Liver (tissue), 9 donors: Measurements from ENCODE around the gene RASA4B. TPM values are rescaled to one million over a fixed set of nuclear protein-coding genes. Genes with fewer than 3 reads are reported as not detected.
"Not testable (repeated sequence)": the region's sequence is repeated elsewhere in the genome, so short reads cannot be mapped to it uniquely, and the experiment has no call there.

Experiments
- DNase-seq: peaks from one replicate; pipeline ENCODE4 v3.0.0-alpha.2; 2017; ENCODE audit warnings: low spot score
- H3K27ac ChIP-seq, 2 donors: one replicate each; pipeline ENCODE4 v1.7.0; 2013; ENCODE audit warnings: inconsistent platforms in 2 of 2, low read length in 2 of 2, control low read depth in 1 of 2, low read depth in 1 of 2, mild to moderate bottlenecking in 1 of 2
- H3K27me3 ChIP-seq, 4 donors: one replicate each; pipeline versions ENCODE4 v1.6.1 to v1.7.0; 2013; ENCODE audit warnings: low read length in 3 of 4, inconsistent platforms in 1 of 4, mild to moderate bottlenecking in 1 of 4, moderate library complexity in 1 of 4; ENCODE audit not compliant: control insufficient read depth in 4 of 4, insufficient read depth in 4 of 4
- H3K36me3 ChIP-seq, 4 donors: one replicate each; pipeline versions ENCODE4 v1.6.1 to v1.7.0; 2013; ENCODE audit warnings: low read length in 3 of 4, mild to moderate bottlenecking in 3 of 4, low read depth in 1 of 4, moderate library complexity in 1 of 4; ENCODE audit not compliant: control insufficient read depth in 4 of 4, insufficient read depth in 3 of 4
- H3K4me1 ChIP-seq, 4 donors: one replicate each; pipeline versions ENCODE4 v1.6.1 to v1.7.0; 2013; ENCODE audit warnings: low read length in 3 of 4, mild to moderate bottlenecking in 3 of 4, moderate library complexity in 1 of 4; ENCODE audit not compliant: control insufficient read depth in 4 of 4, insufficient read depth in 4 of 4
- H3K4me3 ChIP-seq, 3 donors: one replicate each; pipeline versions ENCODE4 v1.6.1 to v1.7.0; 2013; ENCODE audit warnings: low read length in 3 of 3, control low read depth in 1 of 3, low read depth in 1 of 3, mild to moderate bottlenecking in 1 of 3
- H3K9ac ChIP-seq, 2 donors: one replicate each; pipeline ENCODE4 v1.7.0; 2013; ENCODE audit warnings: low read length in 2 of 2, mild to moderate bottlenecking in 2 of 2, moderate library complexity in 2 of 2, control low read depth in 1 of 2, low read depth in 1 of 2
- H3K9me3 ChIP-seq, 4 donors: one replicate each; pipeline versions ENCODE4 v1.6.1 to v1.7.0; 2013; ENCODE audit warnings: low read length in 3 of 4; ENCODE audit not compliant: control insufficient read depth in 4 of 4
- WGBS: extraction: QIAGEN DNeasy Blood & Tissue Kit; methylation state at CpG from one replicate; pipeline ENCODE4 v1.1.7; 2013; 5-methylcytosine and 5-hydroxymethylcytosine counted together
- polyA plus RNA-seq, 2 donors: library from polyadenylated mRNA; stranded (reverse) in 1 of 2; unstranded in 1 of 2; fragments of 200-250 nt in 1 of 2; fragments of >200 nt in 1 of 2; fragmentation: Nextera tagmentation in 1 of 2; extraction: Ambion mirVana in 1 of 2; gene quantifications; one replicate each; pipeline versions ENCODE4 v1.2.1 to v1.2.3, GENCODE V29; 2013 to 2015
- total RNA-seq, 2 donors: library from RNA; depleted of rRNA; stranded (reverse); fragments of >200 nt; gene quantifications; one replicate each; pipeline ENCODE4 v1.2.3, GENCODE V29; 2014
- donor health status: healthy.
- donor health status: healthy.
- donor health status: healthy.
- donor health status: healthy.
- donor health status: healthy.

RASA4B gene
- 1 to 10 TPM in 1 of 2 donors, under 1 TPM in 1; 0.75 to 4.8 TPM for total RNA-seq
- polyA plus RNA-seq, result under 1 TPM; 0.62 to 0.72 TPM

GRCh38 chr7:102517550-102518147, at the start of gene RASA4B:
TSS of gene RASA4B (minus strand) at chr7:102517777. CDS start at chr7:102517710, 67 bp downstream.
- H3K9ac ChIP-seq, H3K4me3 ChIP-seq, H3K27ac ChIP-seq, H3K27me3 ChIP-seq, H3K4me1 ChIP-seq, H3K36me3 ChIP-seq, H3K9me3 ChIP-seq: not testable (repeated sequence)
- DNase-seq, result peak; percentile 31
- WGBS, result 0% methylated on average over 17 of the region's 61 CpGs

- not testable (repeated sequence) for H3K9me3 ChIP-seq, H3K36me3 ChIP-seq, DNase-seq, H3K27me3 ChIP-seq, H3K4me1 ChIP-seq, H3K27ac ChIP-seq, H3K9ac ChIP-seq, H3K4me3 ChIP-seq
- no CpG with 5 or more reads among the region's 6 CpGs for WGBS
These were observed 33.3 kb upstream of the RASA4B start, which contains the start of gene SPDYE2 for GRCh38 chr7:102550808-102551422. TSS of gene SPDYE2 (plus strand) at chr7:102551226. CDS start at chr7:102553256, 2,030 bp downstream.

DNA sequence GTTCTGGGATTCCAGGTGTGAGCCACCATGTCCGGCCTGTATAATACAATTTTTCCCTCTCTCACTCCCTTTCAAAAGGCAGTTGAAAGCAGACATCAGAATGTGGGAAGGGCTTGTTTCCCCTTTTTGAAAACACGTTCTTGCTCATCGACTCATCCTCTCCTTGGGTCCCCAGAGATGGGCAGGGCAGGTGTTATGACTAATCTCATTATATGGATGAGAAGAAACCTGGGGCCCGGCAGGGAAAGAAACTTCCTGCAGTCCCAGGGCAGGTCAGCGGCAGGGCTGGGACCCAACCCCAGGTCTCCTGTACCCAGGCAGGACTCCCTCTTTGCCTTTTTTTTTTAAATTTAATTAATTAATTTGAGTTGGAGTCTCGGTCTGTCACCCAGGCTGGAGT, 28.8 kb upstream of the RASA4B start:
- H3K9ac ChIP-seq, H3K27ac ChIP-seq, H3K4me3 ChIP-seq, H3K27me3 ChIP-seq, H3K4me1 ChIP-seq, DNase-seq, H3K36me3 ChIP-seq, H3K9me3 ChIP-seq: not testable (repeated sequence)
- 100% methylated on average over 1 of the region's 6 CpGs for WGBS

GRCh38 chr7:102545288-102545687, 27.7 kb upstream of the RASA4B start:
- not testable (repeated sequence) for H3K9me3 ChIP-seq, H3K27me3 ChIP-seq, DNase-seq, H3K4me3 ChIP-seq, H3K4me1 ChIP-seq, H3K27ac ChIP-seq, H3K36me3 ChIP-seq, H3K9ac ChIP-seq
- WGBS, result over 99% methylated on average over 7 of the region's 12 CpGs

GRCh38 chr7:102544372-102544771, 26.8 kb upstream of the RASA4B start:
- H3K4me3 ChIP-seq, H3K36me3 ChIP-seq: not testable (repeated sequence)
- WGBS, result no CpG with 5 or more reads among the region's 1 CpG

DNA sequence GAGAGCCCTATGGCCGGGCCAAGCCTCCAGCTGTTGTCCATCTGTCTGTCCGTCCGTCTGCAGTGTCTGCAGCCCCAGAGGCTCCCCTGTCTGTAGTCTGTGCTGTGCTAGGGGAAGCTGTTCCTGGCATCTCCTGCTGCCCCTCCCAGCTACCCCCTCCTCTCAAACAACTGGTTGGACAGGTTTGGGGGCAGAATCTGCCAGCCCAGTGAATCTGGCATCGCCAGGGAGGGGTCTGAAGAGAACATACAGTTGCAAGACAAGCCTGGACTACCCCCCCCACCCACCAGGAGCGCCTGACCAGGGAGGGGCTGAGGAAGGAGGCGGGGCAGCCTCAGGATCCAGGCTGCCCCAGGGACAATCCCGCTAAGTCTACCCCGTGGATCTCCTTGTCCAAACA, 26.0 kb upstream of the RASA4B start, which contains the start of gene UPK3BL2:
Gene UPK3BL2 (minus strand): TSS at position 101 of the 400 bp plus-strand sequence. CDS start 60 bp downstream, at position 41.
- not testable (repeated sequence) for H3K27me3 ChIP-seq, H3K9ac ChIP-seq, DNase-seq, H3K36me3 ChIP-seq, H3K9me3 ChIP-seq, H3K4me1 ChIP-seq, H3K27ac ChIP-seq, H3K4me3 ChIP-seq
- WGBS, result no CpG with 5 or more reads among the region's 8 CpGs

More at GRCh38 chr7:102544372-102544771, 26.8 kb upstream of the RASA4B start:
- H3K9ac ChIP-seq, H3K27me3 ChIP-seq, H3K4me1 ChIP-seq, H3K27ac ChIP-seq, H3K9me3 ChIP-seq, DNase-seq: not testable (repeated sequence)

DNA sequence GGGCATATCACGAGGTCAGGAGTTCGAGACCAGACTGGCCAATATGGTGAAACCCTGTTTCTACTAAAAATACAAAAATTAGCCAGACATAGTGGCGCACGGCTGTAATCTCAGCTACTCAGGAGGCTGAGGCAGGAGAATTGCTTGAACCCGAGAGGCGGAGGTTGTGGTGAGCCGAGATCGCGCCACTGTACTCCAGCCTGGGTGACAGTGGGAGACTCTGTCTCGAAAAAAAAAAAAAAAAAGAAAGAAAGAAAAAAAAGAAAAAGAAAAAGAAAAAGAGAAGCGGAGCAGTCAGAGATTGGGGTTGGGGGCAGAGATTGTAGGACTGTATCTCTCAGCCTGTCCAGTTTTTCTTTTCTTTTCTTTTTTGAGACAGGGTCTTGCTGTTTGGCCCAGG, 25.2 kb upstream of the RASA4B start:
- H3K9ac ChIP-seq, H3K27ac ChIP-seq, H3K36me3 ChIP-seq, H3K9me3 ChIP-seq, H3K4me1 ChIP-seq, H3K27me3 ChIP-seq, H3K4me3 ChIP-seq, DNase-seq: not testable (repeated sequence)
- WGBS, result 90% methylated on average over 7 of the region's 11 CpGs

GRCh38 chr7:102542083-102542482, 24.5 kb upstream of the RASA4B start:
- H3K4me3 ChIP-seq, H3K9ac ChIP-seq, H3K27ac ChIP-seq, H3K27me3 ChIP-seq, H3K9me3 ChIP-seq, DNase-seq, H3K36me3 ChIP-seq, H3K4me1 ChIP-seq: not testable (repeated sequence)
- WGBS, result 94% methylated on average over 2 of the region's 8 CpGs
